Ovary (tissue), 3 donors: ENCODE measurements around the gene ARHGAP9.

ENCODE experiments used
- CTCF ChIP-seq, 3 donors: fragments of 450-650 bp in 2 of 3; fragments of 200-600 bp in 1 of 3; IDR thresholded peaks; one replicate each; pipeline versions ENCODE4 v1.5.1 to v1.8.0; 2016 to 2022; ENCODE audit warnings: antibody characterized with exemption in 3 of 3, mild to moderate bottlenecking in 1 of 3
- POLR2A ChIP-seq: fragments of 450-650 bp; IDR thresholded peaks from one replicate; pipeline ENCODE4 v1.6.1; 2017; ENCODE audit warnings: antibody characterized with exemption, mild to moderate bottlenecking, moderate library complexity
- donor health status: DM: no; HTN: no; CAD: no.

DNA sequence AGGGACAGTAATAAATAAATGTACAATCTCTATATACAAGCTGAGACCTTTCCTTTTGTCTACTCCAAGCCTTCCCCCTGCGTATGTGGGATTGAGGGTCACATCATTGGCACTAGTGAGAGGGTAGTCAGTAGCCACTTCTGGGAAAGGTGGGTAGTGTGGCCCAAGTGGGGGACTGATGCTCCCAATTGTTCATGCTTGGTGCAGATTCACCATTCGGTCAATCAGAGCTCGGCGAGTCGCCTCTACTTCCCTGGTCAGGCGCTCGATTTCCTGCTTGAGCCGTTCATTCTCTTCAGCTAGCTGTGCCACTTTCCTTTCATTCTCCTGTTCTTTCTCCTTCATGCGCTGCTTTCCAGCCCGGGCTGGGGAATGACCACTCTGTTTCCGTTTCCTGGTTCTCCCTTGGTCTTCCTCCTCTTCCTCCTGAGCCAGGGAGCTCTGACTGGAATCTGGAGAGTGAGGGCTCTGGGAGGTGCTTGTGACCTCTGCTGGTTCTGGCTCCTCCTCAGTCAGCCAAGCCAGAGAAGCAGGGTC lies 37.0 kb upstream of the ARHGAP9 start:
- no peak for TF ChIP-seq CTCF (IDR thresholded peaks at IDR 0.05)
- no peak for TF ChIP-seq POLR2A
